Pulmonary artery endothelial cell (primary cell): ENCODE measurements around the gene ZNF483. TPM values are rescaled to one million over a fixed set of nuclear protein-coding genes. Genes with fewer than 3 reads are reported as not detected.
A peak's percentile ranks its signal among the peaks of the same experiment; 100 is the strongest.
"Not testable (repeated sequence)": the region's sequence is repeated elsewhere in the genome, so short reads cannot be mapped to it uniquely, and the experiment has no call there.

Source experiments
- DNase-seq: peaks from one replicate; pipeline ENCODE4 v3.0.0-alpha.2; 2011; ENCODE audit warnings: low read depth, low spot score
- total RNA-seq: library from RNA; depleted of rRNA; stranded (reverse); fragments of >200 nt; gene quantifications from 2 replicates; pipeline ENCODE4 v1.2.3, GENCODE V29; 2014

Gene ZNF483
- 1.4 and 1.9 TPM in 2 replicates for total RNA-seq

GRCh38 chr9:111525056-111525977 lies at the start of gene ZNF483:
ZNF483 (plus strand) TSS chr9:111525179; CDS start chr9:111527396, 2,217 bp downstream.
- peak; percentile 11 for DNase-seq

GRCh38 chr9:111475195-111475594 lies 49.8 kb upstream of the ZNF483 start:
- no peak for DNase-seq

- no peak for DNase-seq
These were observed 47.3 kb upstream of the ZNF483 start for GRCh38 chr9:111477677-111478076.

- DNase-seq: no peak
These were observed 42.9 kb upstream of the ZNF483 start for GRCh38 chr9:111481885-111482636.

- no peak for DNase-seq
These were observed 42.1 kb upstream of the ZNF483 start for GRCh38 chr9:111482694-111483438.

- no peak for DNase-seq
These were observed 41.5 kb upstream of the ZNF483 start for GRCh38 chr9:111483439-111483857.

- no peak for DNase-seq
These were observed 41.0 kb upstream of the ZNF483 start, which contains the start of gene ECPAS for GRCh38 chr9:111483858-111484571. ECPAS (minus strand) TSS chr9:111484383; CDS start chr9:111472918, 11,465 bp downstream.

- DNase-seq: no peak
These were observed 40.4 kb upstream of the ZNF483 start for GRCh38 chr9:111484572-111484894.

GRCh38 chr9:111497196-111497595 lies 27.8 kb upstream of the ZNF483 start:
- not testable (repeated sequence) for DNase-seq

GRCh38 chr9:111501005-111501562 lies 23.9 kb upstream of the ZNF483 start:
- DNase-seq: no peak

- no peak for DNase-seq
These were observed 23.3 kb upstream of the ZNF483 start for GRCh38 chr9:111501648-111502047.

- DNase-seq: no peak
These were observed 22.5 kb upstream of the ZNF483 start for GRCh38 chr9:111502506-111502905.

- DNase-seq: not testable (repeated sequence)
These were observed 13.4 kb upstream of the ZNF483 start for GRCh38 chr9:111511581-111511980.

- no peak for DNase-seq
These were observed 10.0 kb upstream of the ZNF483 start for GRCh38 chr9:111514967-111515366.

- DNase-seq: no peak
These were observed 8.9 kb upstream of the ZNF483 start for GRCh38 chr9:111516061-111516465.

- no peak for DNase-seq
These were observed 286 bp upstream of the ZNF483 start for GRCh38 chr9:111524731-111525055.

- DNase-seq: no peak
These were observed 2.4 kb downstream of the ZNF483 start for GRCh38 chr9:111527347-111527746.

- DNase-seq: no peak
These were observed 4.8 kb downstream of the ZNF483 start for GRCh38 chr9:111529787-111530186.

- DNase-seq: no peak
These were observed 6.7 kb downstream of the ZNF483 start for GRCh38 chr9:111531716-111532115.

- DNase-seq: no peak
These were observed 8.3 kb downstream of the ZNF483 start for GRCh38 chr9:111533099-111533790.
